ENCODE measurements around the gene MAN2B2. TPM values are rescaled to one million over a fixed set of nuclear protein-coding genes. Genes with fewer than 3 reads are reported as not detected.

The MAN2B2 gene
- total RNA-seq, 1 experiment from 2014 or later, result 20.5 TPM

DNA sequence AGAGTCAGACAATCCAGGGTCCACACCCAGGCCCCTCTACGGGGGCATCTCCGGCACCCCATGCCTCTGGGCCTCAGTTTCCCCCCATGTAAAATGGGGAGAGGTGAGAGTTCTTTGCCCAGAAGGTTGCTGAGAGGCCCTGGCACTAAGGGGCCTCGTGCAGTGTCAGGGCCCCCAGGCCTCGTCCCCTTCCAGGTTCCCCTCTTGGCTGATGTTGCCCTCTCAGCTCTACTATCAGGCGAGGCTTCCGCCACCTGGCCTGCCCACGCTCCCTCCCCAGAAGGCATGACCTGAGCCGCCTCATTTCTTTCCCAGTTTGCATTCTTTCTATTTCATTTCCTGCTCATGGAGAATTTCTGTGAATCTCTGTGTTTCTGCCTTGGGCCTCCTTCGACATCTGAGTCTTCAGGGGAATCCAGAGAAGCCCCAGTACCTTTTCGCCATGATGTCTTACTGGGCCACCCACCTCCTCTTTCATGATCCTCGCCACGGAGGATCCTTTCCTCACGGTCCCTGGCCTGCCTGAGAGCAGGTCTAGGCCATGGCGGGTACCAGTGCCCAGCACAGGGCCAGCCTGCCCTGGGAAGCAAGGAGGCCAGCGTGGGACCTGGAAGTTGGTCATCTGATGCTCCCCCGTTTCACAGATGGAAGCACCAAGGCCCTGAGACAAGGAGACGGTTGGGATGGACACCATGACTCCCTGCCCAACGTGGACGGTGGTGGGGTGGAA lies 43.6 kb downstream of the MAN2B2 start:
- CTCF ChIA-PET, result no interaction called here
- H3K27me3 Mint-ChIP-seq (ENCODE audit: insufficient read depth, unreplicated experiment), result no peaks in the 10 kb centered on the region
- TF ChIP-seq, protein P1, sequence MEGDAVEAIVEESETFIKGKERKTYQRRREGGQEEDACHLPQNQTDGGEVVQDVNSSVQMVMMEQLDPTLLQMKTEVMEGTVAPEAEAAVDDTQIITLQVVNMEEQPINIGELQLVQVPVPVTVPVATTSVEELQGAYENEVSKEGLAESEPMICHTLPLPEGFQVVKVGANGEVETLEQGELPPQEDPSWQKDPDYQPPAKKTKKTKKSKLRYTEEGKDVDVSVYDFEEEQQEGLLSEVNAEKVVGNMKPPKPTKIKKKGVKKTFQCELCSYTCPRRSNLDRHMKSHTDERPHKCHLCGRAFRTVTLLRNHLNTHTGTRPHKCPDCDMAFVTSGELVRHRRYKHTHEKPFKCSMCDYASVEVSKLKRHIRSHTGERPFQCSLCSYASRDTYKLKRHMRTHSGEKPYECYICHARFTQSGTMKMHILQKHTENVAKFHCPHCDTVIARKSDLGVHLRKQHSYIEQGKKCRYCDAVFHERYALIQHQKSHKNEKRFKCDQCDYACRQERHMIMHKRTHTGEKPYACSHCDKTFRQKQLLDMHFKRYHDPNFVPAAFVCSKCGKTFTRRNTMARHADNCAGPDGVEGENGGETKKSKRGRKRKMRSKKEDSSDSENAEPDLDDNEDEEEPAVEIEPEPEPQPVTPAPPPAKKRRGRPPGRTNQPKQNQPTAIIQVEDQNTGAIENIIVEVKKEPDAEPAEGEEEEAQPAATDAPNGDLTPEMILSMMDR (IDR thresholded peaks at IDR 0.05; ENCODE audit: insufficient read depth in 1 of 2, low read depth in 1 of 2, low read length in 1 of 2, severe bottlenecking in 1 of 2, unreplicated experiment in 1 of 2), result no peak
- no peaks in the 10 kb centered on the region for H3K27me3 ChIP-seq (replicated peaks; ENCODE audit: control insufficient read depth, insufficient read depth, low read length)
- H3K9me3 Mint-ChIP-seq (ENCODE audit: unreplicated experiment), result no peaks in the 10 kb centered on the region
- H3K4me3 Mint-ChIP-seq (ENCODE audit: unreplicated experiment), result no peak overlapping the region
- no TSS peak for BruUV-seq (replicated peaks)
- H3K4me1 Mint-ChIP-seq (ENCODE audit: low read depth, unreplicated experiment), result no peaks in the 10 kb centered on the region
- H3K27ac Mint-ChIP-seq (ENCODE audit: unreplicated experiment), result no peak overlapping the region
- peaks cover 7% of the 10 kb centered on the region for H3K36me3 Mint-ChIP-seq (ENCODE audit: insufficient read depth, unreplicated experiment)
- POLR2A ChIA-PET, result no interaction called here
- intact Hi-C loops (cut with micrococcal nuclease; ENCODE audit: unreplicated experiment), result no loop called here
- no peaks in the 10 kb centered on the region for H3K9me3 ChIP-seq
- no peaks in the 10 kb centered on the region for H3K36me3 ChIP-seq (ENCODE audit: control insufficient read depth, insufficient read depth, low read length)
- H3K4me1 ChIP-seq, result no peaks in the 10 kb centered on the region
- no peak overlapping the region for H3K4me3 ChIP-seq (ENCODE audit: low read depth, low read length)
- DNase-seq, result no peak

DNA sequence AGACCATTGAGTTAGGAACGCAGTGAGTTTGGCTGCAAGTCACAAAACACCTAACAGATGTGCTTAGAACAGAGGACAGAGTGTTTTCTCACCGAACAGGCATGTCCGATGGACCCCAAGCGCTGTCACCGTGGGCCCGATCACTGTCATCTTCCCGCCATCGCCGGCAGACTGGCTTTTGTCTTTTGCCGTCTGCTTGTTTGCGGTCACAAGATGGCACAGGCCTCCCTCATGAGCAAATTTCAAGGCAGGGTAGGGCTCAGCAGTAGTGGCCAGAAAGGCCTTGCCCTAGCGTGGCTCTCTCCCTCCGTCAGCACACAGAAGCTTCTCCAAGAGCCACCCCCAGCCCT lies 44.1 kb downstream of the MAN2B2 start:
- Mint-ChIP-seq H3K9me3 (ENCODE audit: unreplicated experiment) (no peaks in the 10 kb centered on the region), H3K27me3 (ENCODE audit: insufficient read depth, unreplicated experiment) (no peaks in the 10 kb centered on the region), H3K4me1 (ENCODE audit: low read depth, unreplicated experiment) (no peaks in the 10 kb centered on the region), H3K4me3 (ENCODE audit: unreplicated experiment) (no peak overlapping the region), H3K36me3 (ENCODE audit: insufficient read depth, unreplicated experiment) (peaks cover 7% of the 10 kb centered on the region), H3K27ac (ENCODE audit: unreplicated experiment) (no peak overlapping the region)
- no peaks in the 10 kb centered on the region for H3K4me1 ChIP-seq
- intact Hi-C loops (cut with micrococcal nuclease; ENCODE audit: unreplicated experiment), result no loop called here
- DNase-seq, result no peak
- TF ChIP-seq, protein P1 (IDR thresholded peaks at IDR 0.05; ENCODE audit: insufficient read depth in 1 of 2, low read depth in 1 of 2, low read length in 1 of 2, severe bottlenecking in 1 of 2, unreplicated experiment in 1 of 2), result no peak
- no peaks in the 10 kb centered on the region for H3K9me3 ChIP-seq
- H3K36me3 ChIP-seq (ENCODE audit: control insufficient read depth, insufficient read depth, low read length), result no peaks in the 10 kb centered on the region
- ChIA-PET POLR2A (no interaction called here), CTCF (no interaction called here)
- no peak overlapping the region for H3K4me3 ChIP-seq (ENCODE audit: low read depth, low read length)
- no peaks in the 10 kb centered on the region for H3K27me3 ChIP-seq (replicated peaks; ENCODE audit: control insufficient read depth, insufficient read depth, low read length)
- no TSS peak for BruUV-seq (replicated peaks)

DNA sequence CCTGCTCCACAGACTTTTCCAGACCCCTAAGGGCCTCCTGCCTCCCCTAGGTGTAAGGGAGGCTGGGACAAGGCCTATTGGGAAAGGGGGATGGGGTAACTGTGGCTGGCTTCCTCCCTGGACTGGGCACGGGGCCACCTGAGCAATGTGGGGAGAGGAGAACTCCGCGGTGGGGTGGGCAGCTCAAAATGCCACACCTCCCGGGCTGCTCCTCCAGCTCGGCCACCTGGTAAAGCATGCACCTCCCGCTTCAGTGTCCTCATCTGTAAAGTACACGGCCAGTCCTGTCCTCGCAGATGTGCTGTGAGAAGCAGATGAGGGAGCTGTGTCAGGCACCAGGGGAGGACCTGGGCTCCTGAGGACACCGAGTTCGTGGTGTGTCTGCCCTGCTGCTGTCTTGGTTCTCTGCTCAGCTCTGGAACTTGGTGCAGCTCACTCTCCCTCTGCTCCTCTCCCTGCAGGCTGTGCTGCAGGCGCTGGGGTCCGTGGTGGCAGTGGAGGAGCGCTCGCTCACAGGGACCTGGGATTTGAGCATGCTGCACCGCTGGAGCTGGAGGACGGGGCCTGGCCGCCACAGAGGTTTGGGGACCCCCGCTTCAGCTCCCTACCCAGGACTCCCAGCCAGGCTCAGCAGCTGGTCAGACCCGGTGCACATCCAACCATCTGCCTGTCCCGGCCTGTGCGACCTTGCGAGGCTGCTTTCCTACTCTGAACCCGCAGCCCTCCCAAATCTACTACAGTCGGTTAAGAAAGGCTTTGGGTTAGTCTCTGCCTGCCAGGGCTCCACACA lies 44.7 kb downstream of the MAN2B2 start:
- H3K9me3 Mint-ChIP-seq (ENCODE audit: unreplicated experiment), result no peaks in the 10 kb centered on the region
- Histone ChIP-seq H3K27me3 (replicated peaks; ENCODE audit: control insufficient read depth, insufficient read depth, low read length) (no peaks in the 10 kb centered on the region), H3K36me3 (ENCODE audit: control insufficient read depth, insufficient read depth, low read length) (no peaks in the 10 kb centered on the region), H3K9me3 (no peaks in the 10 kb centered on the region), H3K4me3 (ENCODE audit: low read depth, low read length) (no peak overlapping the region), H3K4me1 (no peaks in the 10 kb centered on the region)
- CTCF ChIA-PET, result no interaction called here
- H3K4me1 Mint-ChIP-seq (ENCODE audit: low read depth, unreplicated experiment), result no peaks in the 10 kb centered on the region
- no peak overlapping the region for H3K4me3 Mint-ChIP-seq (ENCODE audit: unreplicated experiment)
- no peak for DNase-seq
- peaks cover 7% of the 10 kb centered on the region for H3K36me3 Mint-ChIP-seq (ENCODE audit: insufficient read depth, unreplicated experiment)
- H3K27me3 Mint-ChIP-seq (ENCODE audit: insufficient read depth, unreplicated experiment), result no peaks in the 10 kb centered on the region
- TF ChIP-seq, protein P1 (IDR thresholded peaks at IDR 0.05; ENCODE audit: insufficient read depth in 1 of 2, low read depth in 1 of 2, low read length in 1 of 2, severe bottlenecking in 1 of 2, unreplicated experiment in 1 of 2), result no peak
- intact Hi-C loops (cut with micrococcal nuclease; ENCODE audit: unreplicated experiment), result loop anchor here (10.0 kb wide), 1 partner anchor 65 kb away; no protein-coding TSS in a partner anchor
- POLR2A ChIA-PET, result no interaction called here
- H3K27ac Mint-ChIP-seq (ENCODE audit: unreplicated experiment), result no peak overlapping the region
- no TSS peak for BruUV-seq (replicated peaks)
